Activated naive CD8-positive, alpha-beta T cell treated with anti-CD3 and anti-CD28 coated beads, Interleukin-2, amount 50 U/mL, for 16 hours (primary cell): ENCODE measurements around the gene TRMT11.

Experiments
- DNase-seq: peaks from one replicate; pipeline ENCODE4 v3.0.0-alpha.2; 2020; ENCODE audit warnings: low read depth, low spot score

The TRMT11 gene

GRCh38 chr6:126075335-126076071 lies 89.2 kb downstream of the TRMT11 start:
- DNase-seq, result no peak

GRCh38 chr6:126076992-126077664 lies 90.8 kb downstream of the TRMT11 start:
- DNase-seq, result no peak

GRCh38 chr6:126077810-126078776 lies 91.8 kb downstream of the TRMT11 start:
- no peak for DNase-seq

- no peak for DNase-seq
Measured at GRCh38 chr6:126083875-126084274, 97.5 kb downstream of the TRMT11 start.

GRCh38 chr6:126086560-126086959 lies 100.2 kb downstream of the TRMT11 start:
- DNase-seq, result no peak
